ENCODE measurements around the gene SAPCD1.
A peak's percentile ranks its signal among the peaks of the same experiment; 100 is the strongest.

Gene SAPCD1

DNA sequence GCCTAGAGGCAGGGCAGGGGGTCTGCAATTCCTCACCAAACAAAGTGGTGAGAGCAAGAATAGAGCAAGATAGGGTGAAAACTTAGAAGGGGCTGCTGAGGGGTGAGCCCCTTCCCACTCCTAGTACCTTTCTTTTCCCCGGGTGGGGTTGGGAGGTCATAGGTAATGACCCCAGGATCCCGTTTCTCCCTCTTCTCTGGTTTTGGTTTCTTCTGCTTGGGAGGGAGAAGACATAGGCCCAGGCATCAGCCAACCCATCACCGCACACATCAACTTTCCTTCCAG lies 29.6 kb downstream of the SAPCD1 start:
- no peak overlapping the region for H3K4me3 ChIP-seq (ENCODE audit: low read depth, low read length)
- TF ChIP-seq CTCF (IDR thresholded peaks at IDR 0.05; ENCODE audit: low read depth, low read length) = no peak

DNA sequence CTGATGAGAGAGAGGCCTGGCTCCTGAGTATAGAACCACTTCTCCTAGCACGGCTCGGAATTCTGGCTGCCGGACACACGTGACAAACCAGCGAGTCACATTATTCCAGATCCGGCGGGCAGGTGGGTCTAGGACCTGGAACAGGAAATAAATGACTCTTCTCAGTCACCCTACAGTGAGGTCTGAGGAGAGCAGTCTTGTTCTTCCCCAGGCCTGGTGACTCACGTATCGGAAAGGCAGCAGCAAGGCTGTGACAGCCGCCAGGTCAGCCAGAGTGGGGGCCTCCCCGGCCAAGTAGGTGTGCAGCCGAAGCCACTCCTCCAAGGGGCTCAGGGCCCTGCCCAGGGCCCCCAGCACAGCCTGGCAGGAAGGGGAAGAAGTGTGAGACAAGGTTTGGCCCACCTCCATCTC lies 30.3 kb downstream of the SAPCD1 start:
- no peak overlapping the region for H3K4me3 ChIP-seq (ENCODE audit: low read depth, low read length)
- TF ChIP-seq CTCF (IDR thresholded peaks at IDR 0.05; ENCODE audit: low read depth, low read length) = no peak

- H3K4me3 ChIP-seq (ENCODE audit: low read depth, low read length) = peak overlapping the region; percentile 95
Measured at GRCh38 chr6:31793927-31794245, 31.4 kb downstream of the SAPCD1 start.

GRCh38 chr6:31794294-31794865 lies 31.9 kb downstream of the SAPCD1 start:
- peak overlapping the region; percentile 95 for H3K4me3 ChIP-seq (ENCODE audit: low read depth, low read length)
- TF ChIP-seq CTCF (IDR thresholded peaks at IDR 0.05; ENCODE audit: low read depth, low read length) = no peak

- no peak for TF ChIP-seq CTCF (IDR thresholded peaks at IDR 0.05; ENCODE audit: low read depth, low read length)
- H3K4me3 ChIP-seq (ENCODE audit: low read depth, low read length) = peak overlapping the region; percentile 95
Measured at GRCh38 chr6:31794866-31795615, 32.6 kb downstream of the SAPCD1 start.

- H3K4me3 ChIP-seq (ENCODE audit: low read depth, low read length) = peak within 1 kb of the TSS; percentile 95
- TF ChIP-seq CTCF (IDR thresholded peaks at IDR 0.05; ENCODE audit: low read depth, low read length) = peak; percentile 78
Measured at GRCh38 chr6:31795616-31796298, 33.3 kb downstream of the SAPCD1 start, which contains the start of gene VARS1. Gene VARS1, minus strand, starts transcription at chr6:31795752. Its CDS starts 535 bp downstream, at chr6:31795217.

GRCh38 chr6:31796993-31797385 lies 34.5 kb downstream of the SAPCD1 start:
- H3K4me3 ChIP-seq (ENCODE audit: low read depth, low read length) = no peak overlapping the region
- TF ChIP-seq CTCF (IDR thresholded peaks at IDR 0.05; ENCODE audit: low read depth, low read length) = no peak
